LNCAP (cell line): Measurements from ENCODE around the gene TRAF3.

Experiments
- CTCF ChIP-seq: fragments of 450-650 bp; IDR thresholded peaks from 2 replicates; pipeline ENCODE4 v1.5.1; 2017; ENCODE audit warnings: mild to moderate bottlenecking

Gene TRAF3

GRCh38 chr14:102940729-102941362 lies 163.6 kb downstream of the TRAF3 start:
- TF ChIP-seq CTCF: no peak

- no peak for TF ChIP-seq CTCF
Measured at GRCh38 chr14:102941419-102942011, 164.3 kb downstream of the TRAF3 start.

- no peak for TF ChIP-seq CTCF
Measured at GRCh38 chr14:102942069-102942468, 164.8 kb downstream of the TRAF3 start.

GRCh38 chr14:102943454-102943853 lies 166.2 kb downstream of the TRAF3 start:
- no peak for TF ChIP-seq CTCF

GRCh38 chr14:102943979-102944378 lies 166.7 kb downstream of the TRAF3 start:
- TF ChIP-seq CTCF: no peak

- TF ChIP-seq CTCF: no peak
Measured at GRCh38 chr14:102944448-102945330, 167.4 kb downstream of the TRAF3 start.

GRCh38 chr14:102945346-102946130 lies 168.3 kb downstream of the TRAF3 start:
- no peak for TF ChIP-seq CTCF
